Dermis microvascular lymphatic vessel endothelial cell (primary cell): Measurements from ENCODE around the gene PRPF19. TPM values are rescaled to one million over a fixed set of nuclear protein-coding genes. Genes with fewer than 3 reads are reported as not detected.

Experiments
- DNase-seq, 2 donors: peaks; one replicate each; pipeline versions ENCODE4 v3.0.0 to v3.0.0-alpha.2; 2010; ENCODE audit warnings: low read depth in 2 of 2
- total RNA-seq: library from RNA; depleted of rRNA; stranded (reverse); fragments of >200 nt; gene quantifications from 2 replicates; pipeline ENCODE4 v1.2.1, GENCODE V29; 2014

PRPF19 gene
- total RNA-seq, 1 donor from 2014 or later = 51.6 TPM

GRCh38 chr11:60908803-60909202, 2.4 kb upstream of the PRPF19 start:
- DNase-seq = no peak

- peak in 1 of 2 donors; percentile 62 for DNase-seq
Observed at GRCh38 chr11:60905551-60906113, 753 bp downstream of the PRPF19 start.

- no peak for DNase-seq
Observed at GRCh38 chr11:60905047-60905446, 1.3 kb downstream of the PRPF19 start.

- no peak for DNase-seq
Observed at GRCh38 chr11:60902625-60903024, 3.8 kb downstream of the PRPF19 start.

GRCh38 chr11:60900673-60901404, 5.5 kb downstream of the PRPF19 start:
- DNase-seq = no peak

GRCh38 chr11:60899977-60900376, 6.4 kb downstream of the PRPF19 start:
- no peak for DNase-seq

GRCh38 chr11:60899046-60899936, 7.1 kb downstream of the PRPF19 start:
- peak; percentile 55 to 76 for DNase-seq

GRCh38 chr11:60897496-60897895, 8.9 kb downstream of the PRPF19 start:
- DNase-seq = no peak

- DNase-seq = no peak
Observed at GRCh38 chr11:60895687-60896086, 10.7 kb downstream of the PRPF19 start.

GRCh38 chr11:60891103-60891741, 15.2 kb downstream of the PRPF19 start:
- DNase-seq = peak in 1 of 2 donors; percentile 72

GRCh38 chr11:60890696-60891095, 15.7 kb downstream of the PRPF19 start:
- peak in 1 of 2 donors; percentile 28 for DNase-seq

GRCh38 chr11:60889869-60890311, 16.5 kb downstream of the PRPF19 start:
- no peak for DNase-seq

- DNase-seq = peak; percentile 55 to 76
Observed at GRCh38 chr11:60887556-60887955, 18.8 kb downstream of the PRPF19 start.

GRCh38 chr11:60880643-60881282, 25.6 kb downstream of the PRPF19 start:
- DNase-seq = no peak

GRCh38 chr11:60879971-60880588, 26.3 kb downstream of the PRPF19 start:
- DNase-seq = no peak

- DNase-seq = no peak
Observed at GRCh38 chr11:60879104-60879503, 27.3 kb downstream of the PRPF19 start.

- no peak for DNase-seq
Observed at GRCh38 chr11:60878245-60879101, 27.9 kb downstream of the PRPF19 start.

- no peak for DNase-seq
Observed at GRCh38 chr11:60876168-60876485, 30.3 kb downstream of the PRPF19 start.

- DNase-seq = no peak
Observed at GRCh38 chr11:60875366-60876167, 30.8 kb downstream of the PRPF19 start.
